GM12874 (cell line): ENCODE results near the gene DCUN1D5.

Experiments
- TF ChIP-seq, protein P1 (sequence below): IDR thresholded peaks from 2 replicates; pipeline ENCODE4 v1.5.1; 2011; ENCODE audit warnings: low read depth, mild to moderate bottlenecking, control low read depth, low read length, moderate library complexity; ENCODE audit not compliant: insufficient read depth

The DCUN1D5 gene

DNA sequence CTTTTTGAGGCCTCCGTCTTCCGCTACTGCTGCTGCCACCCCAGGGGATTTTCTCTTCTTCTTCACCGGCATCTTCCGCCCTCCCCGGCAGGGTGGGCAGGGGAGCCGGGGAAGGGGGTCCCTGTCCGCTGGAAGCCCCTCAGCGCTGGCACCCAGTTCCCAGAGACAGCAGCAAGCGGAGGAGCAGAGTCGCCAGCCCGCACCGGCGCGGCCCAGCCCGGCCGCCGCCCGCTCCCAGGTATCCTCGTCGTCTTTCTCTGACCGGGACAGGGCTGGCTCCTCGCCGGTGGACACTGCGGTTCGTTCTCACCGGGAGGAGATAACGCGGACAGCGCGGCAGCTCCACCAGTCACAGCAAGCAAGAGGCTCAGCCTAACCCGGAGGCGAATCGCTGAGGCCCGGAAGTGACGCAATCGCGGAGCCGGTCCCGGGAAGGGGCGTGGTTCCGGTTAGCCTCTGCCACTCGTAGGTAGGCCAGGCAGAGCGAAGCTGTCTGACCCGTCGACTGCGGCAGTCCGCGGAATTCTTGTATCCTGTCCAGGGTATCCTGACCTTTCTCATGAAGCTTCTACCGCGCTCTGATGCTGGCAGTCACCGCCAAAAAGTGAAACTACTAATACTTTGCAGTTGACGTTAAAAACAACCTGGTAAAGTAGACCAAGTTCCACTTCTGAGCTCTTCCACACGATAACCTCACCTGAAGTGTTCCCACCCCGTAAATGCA lies at the start of gene DCUN1D5:
DCUN1D5 (minus strand) TSS at position 360 of the 724 bp plus-strand sequence; CDS start at position 72, 288 bp downstream.
- TF ChIP-seq, protein P1, sequence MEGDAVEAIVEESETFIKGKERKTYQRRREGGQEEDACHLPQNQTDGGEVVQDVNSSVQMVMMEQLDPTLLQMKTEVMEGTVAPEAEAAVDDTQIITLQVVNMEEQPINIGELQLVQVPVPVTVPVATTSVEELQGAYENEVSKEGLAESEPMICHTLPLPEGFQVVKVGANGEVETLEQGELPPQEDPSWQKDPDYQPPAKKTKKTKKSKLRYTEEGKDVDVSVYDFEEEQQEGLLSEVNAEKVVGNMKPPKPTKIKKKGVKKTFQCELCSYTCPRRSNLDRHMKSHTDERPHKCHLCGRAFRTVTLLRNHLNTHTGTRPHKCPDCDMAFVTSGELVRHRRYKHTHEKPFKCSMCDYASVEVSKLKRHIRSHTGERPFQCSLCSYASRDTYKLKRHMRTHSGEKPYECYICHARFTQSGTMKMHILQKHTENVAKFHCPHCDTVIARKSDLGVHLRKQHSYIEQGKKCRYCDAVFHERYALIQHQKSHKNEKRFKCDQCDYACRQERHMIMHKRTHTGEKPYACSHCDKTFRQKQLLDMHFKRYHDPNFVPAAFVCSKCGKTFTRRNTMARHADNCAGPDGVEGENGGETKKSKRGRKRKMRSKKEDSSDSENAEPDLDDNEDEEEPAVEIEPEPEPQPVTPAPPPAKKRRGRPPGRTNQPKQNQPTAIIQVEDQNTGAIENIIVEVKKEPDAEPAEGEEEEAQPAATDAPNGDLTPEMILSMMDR, result no peak

GRCh38 chr11:103125462-103125861 lies 33.5 kb upstream of the DCUN1D5 start:
- TF ChIP-seq, protein P1, result no peak

DNA sequence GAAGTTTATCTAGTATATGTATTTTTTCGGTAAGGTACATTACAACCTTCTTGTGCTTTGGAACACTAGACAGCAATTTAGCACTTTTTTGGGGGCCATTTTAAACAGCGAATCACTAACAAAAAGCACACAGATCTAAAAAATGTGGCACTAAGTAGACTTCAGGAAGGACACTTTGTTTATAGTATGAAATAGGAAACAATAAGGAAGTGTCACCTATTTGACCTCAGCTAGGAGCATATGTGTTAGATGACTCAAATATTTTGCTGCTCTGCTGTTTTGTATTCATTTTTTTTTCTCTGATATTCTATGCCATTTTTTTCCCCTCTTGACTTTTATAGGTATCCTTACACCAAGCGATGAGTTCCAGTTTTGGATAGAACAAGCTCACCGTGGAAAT lies 22.9 kb upstream of the DCUN1D5 start:
- TF ChIP-seq, protein P1, result no peak

- TF ChIP-seq, protein P1, result no peak
Measured at GRCh38 chr11:103112364-103112763, 20.4 kb upstream of the DCUN1D5 start.

- TF ChIP-seq, protein P1, result no peak
Measured at GRCh38 chr11:103111400-103111799, 19.4 kb upstream of the DCUN1D5 start.

DNA sequence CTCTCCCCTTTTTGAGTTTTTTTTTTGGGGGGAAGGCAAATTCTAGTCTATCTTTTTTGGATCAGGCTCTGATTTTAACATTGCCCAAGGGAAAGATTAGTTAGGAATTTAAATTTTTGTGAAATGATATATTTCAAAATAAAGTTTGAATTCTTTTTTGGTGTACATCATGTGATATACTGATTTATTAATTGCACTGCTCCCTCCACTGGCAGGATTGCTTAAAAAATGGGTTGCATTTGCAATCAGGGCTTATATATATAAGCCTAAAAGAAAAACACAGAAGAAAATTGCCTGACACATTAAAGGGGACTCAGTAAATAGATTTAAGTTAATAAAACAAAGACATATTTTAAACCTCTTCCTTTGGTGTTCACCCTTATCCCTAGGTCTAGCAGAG lies 18.4 kb upstream of the DCUN1D5 start:
- TF ChIP-seq, protein P1, result no peak

- TF ChIP-seq, protein P1, result no peak
Measured at GRCh38 chr11:103109818-103110388, 17.9 kb upstream of the DCUN1D5 start.
